Measurements from ENCODE around the gene MAPK7. TPM values are rescaled to one million over a fixed set of nuclear protein-coding genes. Genes with fewer than 3 reads are reported as not detected.

The MAPK7 gene
- total and polyA plus RNA-seq, 2 donors (not counting 3 experiments of a cell fraction or from before 2014, with no cell fraction given), result 16.8 to 30.7 TPM

- Histone ChIP-seq H3K27me3 (ENCODE audit: control insufficient read depth in 2 of 2, insufficient read depth in 2 of 2, low read length in 2 of 2) (no peaks in the 10 kb centered on the region), H3K36me3 (ENCODE audit: control insufficient read depth in 2 of 2, extremely low read depth in 1 of 2, insufficient read depth in 2 of 2, low read length in 2 of 2) (no peaks in the 10 kb centered on the region), H3K9me1 (replicated peaks; ENCODE audit: control insufficient read depth, extremely low read depth, insufficient read depth, low read length) (no peaks in the 10 kb centered on the region), H4K20me1 (replicated peaks; ENCODE audit: control insufficient read depth, extremely low read depth, insufficient read depth, low read length) (no peaks in the 10 kb centered on the region), H3K9me3 (replicated peaks; ENCODE audit: control insufficient read depth, insufficient read depth, low read length) (no peaks in the 10 kb centered on the region), H3K4me2 (ENCODE audit: insufficient read depth, low read length) (no peak overlapping the region), H2AFZ (ENCODE audit: low read depth, low read length) (no peak overlapping the region), H3K4me3 (replicated peaks in 1 of 3; ENCODE audit: insufficient read depth in 1 of 3, low read depth in 1 of 3, low read length in 3 of 3) (no peak overlapping the region), H3K9ac (replicated peaks; ENCODE audit: extremely low read depth, insufficient read depth, low read length) (no peak overlapping the region), H3K79me2 (ENCODE audit: control insufficient read depth, insufficient read depth, low read length) (no peaks in the 10 kb centered on the region), H3K27ac (ENCODE audit: insufficient read depth, low read depth, low read length) (no peak overlapping the region), H3K4me1 (ENCODE audit: control insufficient read depth, extremely low read depth, insufficient read depth, low read length) (no peaks in the 10 kb centered on the region)
- BruUV-seq (replicated peaks), result no TSS peak
- ChIA-PET CTCF (interaction anchor here (1.3 kb wide), 1 partner anchor 8 kb away, joined by 7 read pairs; the partner anchor contains the start of gene MAPK7), POLR2A (no interaction called here)
- dilution Hi-C loops (cut with MboI; ENCODE audit: extremely low pct_ligation_motif_present, low sequenced_read_pairs), result no loop called here
- TF ChIP-seq JUN (IDR thresholded peaks at IDR 0.05; ENCODE audit: borderline replicate concordance, insufficient read depth, insufficient read length, low read depth) (no peak), EZH2 (IDR thresholded peaks at IDR 0.05; ENCODE audit: borderline replicate concordance, low read depth, low read length, severe bottlenecking) (no peak), CTCF (IDR thresholded peaks at IDR 0.05; ENCODE audit: extremely low read depth in 1 of 2, insufficient read depth in 1 of 2, low read depth in 1 of 2, low read length in 2 of 2) (no peak), MAX (IDR thresholded peaks at IDR 0.05; ENCODE audit: insufficient read depth, insufficient read length) (no peak), GATA2 (IDR thresholded peaks at IDR 0.05; ENCODE audit: insufficient read depth, insufficient read length, low read depth, low read length) (no peak), POLR2AphosphoS5 (IDR thresholded peaks at IDR 0.05; ENCODE audit: insufficient read depth, low read depth, low read length) (no peak), MYC (IDR thresholded peaks at IDR 0.05; ENCODE audit: low read depth, low read length) (no peak), FOS (IDR thresholded peaks at IDR 0.05; ENCODE audit: borderline replicate concordance, insufficient read depth, low read length) (no peak), POLR2A (IDR thresholded peaks at IDR 0.05; ENCODE audit: low read depth, low read length) (no peak)
- FAIRE-seq (no peak), DNase-seq (ENCODE audit: low read depth, low spot score) (no peak)
- intact Hi-C loops (cut with micrococcal nuclease), result no loop called here
These were observed 8.3 kb upstream of the MAPK7 start for GRCh38 chr17:19369846-19370492.

Data from endothelial cell of umbilical vein (primary cell).